H1 (cell line): ENCODE measurements around the gene ZSCAN22. TPM values are rescaled to one million over a fixed set of nuclear protein-coding genes. Genes with fewer than 3 reads are reported as not detected.

ENCODE experiments used
- CTCF ChIA-PET: fragments of 300-600 bp; sonication (Branson Sonifier 250); formaldehyde crosslinking; loops from one replicate; lab custom pipeline; 2021; ENCODE audit not compliant: partially characterized antibody; lab: Charles Lee
- POLR2A ChIA-PET: fragments of 300-600 bp; sonication (Branson Sonifier 250); formaldehyde crosslinking; loops from one replicate; lab custom pipeline; 2021; ENCODE audit warnings: inconsistent platforms; ENCODE audit not compliant: partially characterized antibody; lab: Charles Lee
- DNase-seq, 2 experiments: peaks; one replicate each; pipeline versions ENCODE4 v3.0.0 to v3.0.0-alpha.2; 2010 to 2022; ENCODE audit warnings: low spot score in 2 of 2, low read depth in 1 of 2, mixed read lengths in 1 of 2
- FAIRE-seq: peaks from 2 replicates; lab custom pipeline; 2011; peaks lifted over from hg19 to GRCh38; lab: Jason Lieb, UNC
- H2AFZ ChIP-seq: 2 replicates; pipeline ENCODE4 v1.8.1; 2012; ENCODE audit warnings: low read length, inconsistent platforms
- H2AK5ac ChIP-seq: 2 replicates; pipeline ENCODE4 v1.6.1; 2013; ENCODE audit warnings: low read depth, low read length
- H2BK120ac ChIP-seq: replicated peaks from 2 replicates; pipeline ENCODE3; 2013; ENCODE audit warnings: low read depth, low read length, inconsistent platforms
- H2BK12ac ChIP-seq: 2 replicates; pipeline ENCODE4 v1.6.1; 2013; ENCODE audit warnings: low read depth, low read length
- H2BK15ac ChIP-seq: 2 replicates; pipeline ENCODE4 v1.6.1; 2013; ENCODE audit warnings: low read length
- H2BK20ac ChIP-seq: 2 replicates; pipeline ENCODE4 v1.6.1; 2013; ENCODE audit warnings: low read length
- H2BK5ac ChIP-seq: 2 replicates; pipeline ENCODE4 v1.6.1; 2013; ENCODE audit warnings: low read depth, low read length
- H3K14ac ChIP-seq: 2 replicates; pipeline ENCODE4 v1.6.1; 2013; ENCODE audit warnings: inconsistent platforms; ENCODE audit not compliant: insufficient read length
- H3K18ac ChIP-seq: 2 replicates; pipeline ENCODE4 v1.6.1; 2013; ENCODE audit warnings: low read length; ENCODE audit errors: extremely low read depth
- H3K23ac ChIP-seq: 2 replicates; pipeline ENCODE4 v1.6.1; 2013; ENCODE audit warnings: inconsistent platforms; ENCODE audit not compliant: insufficient read length
- H3K23me2 ChIP-seq: 2 replicates; pipeline ENCODE4 v1.6.1; 2013; ENCODE audit warnings: low read depth, low read length
- H3K27ac ChIP-seq: 2 replicates; pipeline ENCODE4 v1.6.1; 2011; ENCODE audit warnings: low read depth, low read length, inconsistent platforms
- H3K27me3 ChIP-seq, 4 experiments: replicated peaks in 1 of 4; 1 replicate in 1 of 4; 2 replicates in 3 of 4; pipeline versions ENCODE4 v1.6.1 to v1.8.1; 2011 to 2013; ENCODE audit warnings: low read length in 3 of 4, mild to moderate bottlenecking in 3 of 4, inconsistent platforms in 2 of 4, mixed read lengths in 2 of 4, moderate library complexity in 1 of 4; ENCODE audit not compliant: control insufficient read depth in 3 of 4, insufficient read depth in 3 of 4; ENCODE audit errors: extremely low read depth in 1 of 4
- H3K36me3 ChIP-seq, 4 experiments: 2 replicates each; pipeline versions ENCODE4 v1.6.1 to v1.8.1; 2011 to 2013; ENCODE audit warnings: mild to moderate bottlenecking in 4 of 4, low read length in 3 of 4, moderate library complexity in 2 of 4, control low read depth in 1 of 4, inconsistent platforms in 1 of 4; ENCODE audit not compliant: insufficient read depth in 4 of 4, control insufficient read depth in 2 of 4
- H3K4ac ChIP-seq: replicated peaks from 2 replicates; pipeline ENCODE3; 2013; ENCODE audit warnings: low read length, low read depth, mixed read lengths, inconsistent platforms; ENCODE audit not compliant: insufficient read length
- H3K4me1 ChIP-seq, 4 experiments: replicated peaks in 1 of 4; 1 replicate in 1 of 4; 2 replicates in 3 of 4; pipeline versions ENCODE4 v1.6.1 to v1.8.1; 2011 to 2013; ENCODE audit warnings: low read length in 3 of 4, inconsistent platforms in 2 of 4, mixed read lengths in 1 of 4; ENCODE audit not compliant: insufficient read depth in 4 of 4, control insufficient read depth in 3 of 4
- H3K4me2 ChIP-seq, 2 experiments: 2 replicates each; pipeline versions ENCODE4 v1.6.1 to v1.8.1; 2011 to 2013; ENCODE audit warnings: low read depth in 2 of 2, low read length in 2 of 2, control low read depth in 1 of 2, inconsistent platforms in 1 of 2, mild to moderate bottlenecking in 1 of 2; ENCODE audit not compliant: insufficient read depth in 1 of 2
- H3K4me3 ChIP-seq, 4 experiments: fragments of 200-600, 300-600 bp in 1 of 4; sonication (generic), shearing (Covaris generic), sonication (Bioruptor Twin) in 1 of 4; 2 replicates each; pipeline versions ENCODE4 v1.5.1 to v1.8.1; 2011 to 2016; ENCODE audit warnings: low read length in 4 of 4, low read depth in 3 of 4, control low read depth in 2 of 4, inconsistent platforms in 2 of 4, mild to moderate bottlenecking in 2 of 4, mixed read lengths in 1 of 4, moderate library complexity in 1 of 4; ENCODE audit not compliant: insufficient read depth in 2 of 4; ENCODE audit errors: extremely low read depth in 1 of 4
- H3K56ac ChIP-seq: replicated peaks from 2 replicates; pipeline ENCODE3; 2013; ENCODE audit warnings: low read depth, mild to moderate bottlenecking, mixed read lengths, low read length, inconsistent platforms; ENCODE audit not compliant: insufficient read length
- H3K79me1 ChIP-seq: 2 replicates; pipeline ENCODE4 v1.6.1; 2013; ENCODE audit warnings: low read depth, low read length, control low read depth
- H3K79me2 ChIP-seq, 2 experiments: 2 replicates each; pipeline versions ENCODE4 v1.6.1 to v1.8.1; 2012 to 2013; ENCODE audit warnings: low read length in 2 of 2, mild to moderate bottlenecking in 2 of 2, inconsistent platforms in 1 of 2; ENCODE audit not compliant: insufficient read depth in 2 of 2, control insufficient read depth in 1 of 2
- H3K9ac ChIP-seq, 4 experiments: replicated peaks in 1 of 4; 1 replicate in 1 of 4; 2 replicates in 3 of 4; pipeline versions ENCODE4 v1.6.1 to v1.8.1; 2011 to 2013; ENCODE audit warnings: low read depth in 3 of 4, low read length in 3 of 4, control low read depth in 2 of 4, mild to moderate bottlenecking in 2 of 4, moderate library complexity in 2 of 4, inconsistent platforms in 1 of 4; ENCODE audit errors: extremely low read depth in 1 of 4
- H3K9me3 ChIP-seq, 2 experiments: 2 replicates each; pipeline versions ENCODE4 v1.6.1 to v1.8.1; 2012 to 2013; ENCODE audit warnings: mild to moderate bottlenecking in 2 of 2, moderate library complexity in 2 of 2, control low read depth in 1 of 2, inconsistent platforms in 1 of 2, low read depth in 1 of 2, low read length in 1 of 2, mixed read lengths in 1 of 2; ENCODE audit not compliant: insufficient read depth in 2 of 2
- H4K20me1 ChIP-seq, 2 experiments: replicated peaks in 1 of 2; 2 replicates each; pipeline versions ENCODE3 to v1.8.1; 2011 to 2013; ENCODE audit warnings: inconsistent platforms in 2 of 2, low read length in 2 of 2, mild to moderate bottlenecking in 1 of 2; ENCODE audit not compliant: insufficient read depth in 2 of 2, control insufficient read depth in 1 of 2
- H4K5ac ChIP-seq: 2 replicates; pipeline ENCODE4 v1.6.1; 2013; ENCODE audit warnings: low read length, low read depth, mixed read lengths, inconsistent platforms; ENCODE audit not compliant: insufficient read length
- H4K8ac ChIP-seq: 2 replicates; pipeline ENCODE4 v1.8.0; 2013; ENCODE audit warnings: mild to moderate bottlenecking, moderate library complexity, low read length, inconsistent platforms; ENCODE audit not compliant: insufficient read depth; ENCODE audit errors: extremely low read depth
- H4K91ac ChIP-seq: replicated peaks from 2 replicates; pipeline ENCODE3; 2013; ENCODE audit warnings: low read length, mixed read lengths, inconsistent platforms; ENCODE audit not compliant: insufficient read length
- ASH2L ChIP-seq: fragments of 200-600, 300-600 bp; sonication (generic); IDR thresholded peaks from one replicate; pipeline ENCODE4 v1.7.1; 2017; ENCODE audit warnings: low read length
- GTF2F1 ChIP-seq: IDR thresholded peaks from 2 replicates; pipeline ENCODE4 v1.6.1; 2012; ENCODE audit warnings: low read depth, low read length, improper control_type of control experiment, borderline replicate concordance
- JUND ChIP-seq: IDR thresholded peaks from 2 replicates; pipeline ENCODE4 v1.6.1; 2011; ENCODE audit warnings: mild to moderate bottlenecking, improper control_type of control experiment, low read length
- KDM5A ChIP-seq: fragments of 200-600 bp; IDR thresholded peaks from 2 replicates; pipeline ENCODE4 v1.7.1; 2012; ENCODE audit warnings: mild to moderate bottlenecking, low read length, inconsistent platforms, mixed read lengths
- POLR2A ChIP-seq, 2 experiments: IDR thresholded peaks; 1 replicate in 1 of 2; 2 replicates in 1 of 2; pipeline ENCODE4 v1.6.1; 2011; ENCODE audit warnings: low read depth in 2 of 2, low read length in 2 of 2, mild to moderate bottlenecking in 2 of 2; ENCODE audit errors: control extremely low read depth in 1 of 2
- RAD21 ChIP-seq, 2 experiments: IDR thresholded peaks in 1 of 2; conservative IDR thresholded peaks in 1 of 2; 2 replicates each; pipeline ENCODE4 v1.6.1; 2011; ENCODE audit warnings: low read depth in 2 of 2, low read length in 2 of 2, improper control_type of control experiment in 1 of 2, inconsistent platforms in 1 of 2, mild to moderate bottlenecking in 1 of 2, moderate library complexity in 1 of 2
- SP2 ChIP-seq: IDR thresholded peaks from 2 replicates; pipeline ENCODE4 v1.6.1; 2012; ENCODE audit warnings: mild to moderate bottlenecking, low read length, inconsistent platforms
- TAF7 ChIP-seq: optimal IDR thresholded peaks from 2 replicates; pipeline ENCODE3; 2011; ENCODE audit warnings: low read depth, mild to moderate bottlenecking, inconsistent platforms, low read length, moderate library complexity, borderline replicate concordance
- TBP ChIP-seq: IDR thresholded peaks from 2 replicates; pipeline ENCODE4 v1.6.1; 2011; ENCODE audit warnings: low read depth, low read length, improper control_type of control experiment
- WGBS, 2 experiments: shearing (Covaris generic) in 1 of 2; methylation state at CpG; one replicate each; pipeline versions ENCODE4 v1.1.6 to v1.1.7; 2013 to 2015; ENCODE audit warnings: low lambda C conversion rate in 2 of 2, mixed read lengths in 2 of 2, inconsistent platforms in 1 of 2, low coverage in 1 of 2, missing lambda C conversion rate in 1 of 2; ENCODE audit not compliant: insufficient replicate concordance in 2 of 2, insufficient coverage in 1 of 2, insufficient read length in 1 of 2; ENCODE audit errors: extremely low coverage in 1 of 2, missing lambda C conversion rate in 1 of 2; 5-methylcytosine and 5-hydroxymethylcytosine counted together
- polyA plus RNA-seq, 7 experiments: library from polyadenylated mRNA; depleted of rRNA in 3 of 7; stranded (reverse) in 5 of 7; unstranded in 2 of 7; fragments of >200 nt in 5 of 7; fragments of 200-250 nt in 2 of 7; gene quantifications; 1 replicate in 5 of 7; 2 replicates in 1 of 7; 4 replicates in 1 of 7; pipeline versions ENCODE4 v1.2.1 to v1.2.3, GENCODE V29; 2011 to 2013; ENCODE audit warnings: missing spikeins in 2 of 7, mixed read lengths in 2 of 7
- total RNA-seq: library from RNA; stranded (reverse); fragmentation: NEBNext Ultra II Directional; extraction: Animal tissue kit (Norgen Biotek cat#: 25700); gene quantifications from 2 replicates; pipeline ENCODE4 v1.2.1, GENCODE V29; 2021
- TF ChIP-seq, protein P1 (sequence below): IDR thresholded peaks from 2 replicates; pipeline ENCODE4 v1.6.1; 2012; ENCODE audit warnings: inconsistent platforms
- TF ChIP-seq, protein P2 (sequence below): IDR thresholded peaks from 2 replicates; pipeline ENCODE4 v1.6.1; 2012; ENCODE audit warnings: inconsistent platforms

The ZSCAN22 gene
- total and polyA plus RNA-seq, 2 of the 8 experiments (the other 6 are each of a cell fraction or from before 2014, with no cell fraction given): 3.2 to 3.3 TPM

DNA sequence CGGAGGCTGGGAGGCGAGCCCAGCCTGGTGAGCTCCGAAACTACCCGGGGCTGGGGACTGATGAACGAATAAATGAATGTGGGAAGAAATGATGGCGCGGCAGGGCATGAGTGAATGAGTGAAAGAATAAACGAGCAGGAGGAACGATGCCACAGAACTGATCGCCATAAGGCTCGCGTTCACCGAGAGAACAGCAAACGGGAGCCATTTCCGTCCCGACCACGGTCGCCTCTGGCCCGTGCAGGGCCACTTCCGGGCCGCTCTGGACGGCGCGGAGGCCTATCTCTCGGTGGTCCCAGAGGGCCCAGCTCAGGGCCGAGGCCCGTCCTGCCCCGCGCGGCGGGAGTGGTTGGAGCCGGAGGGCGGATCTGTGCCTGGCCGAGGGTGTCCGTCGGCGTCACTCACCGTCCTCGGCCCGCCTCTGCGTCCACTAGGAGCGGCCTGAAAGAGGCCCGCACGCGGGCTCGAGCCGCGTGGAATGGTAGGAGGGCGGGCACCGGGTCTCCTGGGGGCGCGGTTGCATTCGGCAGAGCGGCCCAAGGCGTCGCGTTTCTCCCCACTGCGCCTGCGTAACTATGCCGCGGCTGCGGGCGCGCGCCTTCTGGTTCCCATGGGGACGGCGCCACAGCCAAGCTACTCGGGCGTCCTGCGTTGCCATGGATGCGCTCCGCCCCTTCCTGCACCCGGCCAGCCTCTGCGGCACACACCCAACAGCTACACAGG lies 35.6 kb downstream of the ZSCAN22 start, which contains the start of gene ZNF497:
ZNF497 (minus strand) TSS at position 480 of the 723 bp plus-strand sequence. CDS start 5,116 bp downstream, outside the sequence.
- Histone ChIP-seq H2AK5ac (no peak within 1 kb of the TSS; the same call in 1 of the 2 replicates), H2BK120ac (peak within 1 kb of the TSS; percentile 69), H2BK5ac (peak within 1 kb of the TSS; percentile 99), H3K9ac (peak within 1 kb of the TSS; percentile 65 to 96 (median 95)), H4K5ac (peak within 1 kb of the TSS; percentile 92), H3K79me2 (no peaks in the 10 kb centered on the region), H3K23me2 (peaks cover 5% of the 10 kb centered on the region), H3K4me2 (peak within 1 kb of the TSS; percentile 73 to 94), H3K9me3 (no peaks in the 10 kb centered on the region), H4K91ac (peak within 1 kb of the TSS; percentile 97), H3K27ac (peak within 1 kb of the TSS; percentile 82), H3K56ac (peak within 1 kb of the TSS; percentile 87), H3K27me3 (no peaks in the 10 kb centered on the region), H2BK12ac (peak within 1 kb of the TSS; percentile 92), H3K79me1 (no peaks in the 10 kb centered on the region), H2AFZ (peak within 1 kb of the TSS; percentile 88; the same call in 1 of the 2 replicates), H3K4ac (peak within 1 kb of the TSS; percentile 32), H3K4me1 (peaks cover 0 to 8% (median 4%) of the 10 kb centered on the region in 4 experiments; a peak in 4 of 7 replicates), H2BK20ac (peak within 1 kb of the TSS; percentile 27; the same call in 1 of the 2 replicates), H3K18ac (peak within 1 kb of the TSS; percentile 99), H4K20me1 (no peaks in the 10 kb centered on the region), H4K8ac (peak within 1 kb of the TSS; percentile 99), H3K36me3 (peaks cover 0 to 2% (median 0%) of the 10 kb centered on the region in 4 experiments; a peak in 2 of 8 replicates), H3K4me3 (peak within 1 kb of the TSS; percentile 80 to 97 (median 96)), H3K14ac (no peak within 1 kb of the TSS), H2BK15ac (peak within 1 kb of the TSS; percentile 76; the same call in 1 of the 2 replicates), H3K23ac (no peak within 1 kb of the TSS)
- WGBS, 2 experiments: 1% methylated on average over 62 of the region's 74 CpGs; no CpG with 5 or more reads in 1 of the 2 experiments
- DNase-seq (peak; percentile 91 to 97), FAIRE-seq (no peak)
- ChIA-PET CTCF (interaction anchor here (0.8 to 2.1 kb wide), 13 partner anchors 8 to 137 kb away, joined by 3 to 6 read pairs (median 4); no protein-coding TSS in a partner anchor), POLR2A (interaction anchor here (0.5 to 7.8 kb wide), 24 partner anchors 9 to 370 kb away, joined by 3 to 102 read pairs (median 5); partner anchors contain the start of genes A1BG, CHMP2A, RNF225 and RPS5)
- TF ChIP-seq SP2: peak; percentile 92
- TF ChIP-seq GTF2F1: no peak
- peak; percentile 91 for TF ChIP-seq TBP
- no peak for TF ChIP-seq RAD21 (IDR thresholded peaks at IDR 0.05 in 1 of 2, conservative IDR thresholded peaks at IDR 0.05 in 1 of 2; ENCODE audit: low read depth in 2 of 2, low read length in 2 of 2)
- TF ChIP-seq, protein P1, sequence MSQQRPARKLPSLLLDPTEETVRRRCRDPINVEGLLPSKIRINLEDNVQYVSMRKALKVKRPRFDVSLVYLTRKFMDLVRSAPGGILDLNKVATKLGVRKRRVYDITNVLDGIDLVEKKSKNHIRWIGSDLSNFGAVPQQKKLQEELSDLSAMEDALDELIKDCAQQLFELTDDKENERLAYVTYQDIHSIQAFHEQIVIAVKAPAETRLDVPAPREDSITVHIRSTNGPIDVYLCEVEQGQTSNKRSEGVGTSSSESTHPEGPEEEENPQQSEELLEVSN: no peak
- TF ChIP-seq, protein P2, sequence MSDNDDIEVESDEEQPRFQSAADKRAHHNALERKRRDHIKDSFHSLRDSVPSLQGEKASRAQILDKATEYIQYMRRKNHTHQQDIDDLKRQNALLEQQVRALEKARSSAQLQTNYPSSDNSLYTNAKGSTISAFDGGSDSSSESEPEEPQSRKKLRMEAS: no peak
- TF ChIP-seq JUND: no peak
- TF ChIP-seq POLR2A (IDR thresholded peaks at IDR 0.05; ENCODE audit: control extremely low read depth in 1 of 2, low read depth in 2 of 2, low read length in 2 of 2): peak; percentile 81 to 93
- no peak for TF ChIP-seq TAF7
- TF ChIP-seq ASH2L: peak; percentile 73
- peak; percentile 79; the same call in 1 of the 2 replicates for TF ChIP-seq KDM5A
